ENCODE results near the gene CCR9.

CCR9 gene

DNA sequence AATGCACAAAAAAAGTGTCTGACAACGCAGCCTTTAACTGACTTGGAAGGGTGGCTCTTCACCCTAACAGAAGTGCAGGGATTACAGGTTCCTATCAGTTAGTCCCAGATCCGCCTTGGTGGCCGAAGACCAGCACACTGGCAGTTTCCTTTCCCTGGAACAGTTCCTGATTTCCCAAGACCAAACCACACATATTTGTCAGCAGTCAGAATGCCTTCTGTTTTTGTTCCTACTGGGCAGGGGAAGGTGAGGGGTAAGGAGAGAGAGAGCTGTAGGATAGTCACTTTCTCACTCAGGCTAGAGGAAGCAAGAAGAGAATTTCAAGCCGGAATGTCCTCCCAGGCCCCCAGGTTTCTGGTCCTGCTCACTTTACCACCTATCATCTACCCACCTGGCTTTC lies 66.1 kb downstream of the CCR9 start:
- H3K4me3 ChIP-seq (ENCODE audit: low read length), result no peak overlapping the region
- no peaks in the 10 kb centered on the region for H3K27me3 ChIP-seq (ENCODE audit: control insufficient read depth, insufficient read depth, low read length)
- no peaks in the 10 kb centered on the region for H3K4me1 ChIP-seq (ENCODE audit: control insufficient read depth, low read depth, low read length)
- no peak overlapping the region for H3K27ac ChIP-seq (ENCODE audit: low read length)
- no peaks in the 10 kb centered on the region for H3K9me3 ChIP-seq (ENCODE audit: control insufficient read depth, low read depth, low read length)
- no peak overlapping the region for H3K9ac ChIP-seq (ENCODE audit: low read length)
- H3K36me3 ChIP-seq (ENCODE audit: control insufficient read depth, low read depth, low read length), result peaks cover 80% of the 10 kb centered on the region

Measured in iPS-18a (cell line).